ENCODE results near the gene ANKRD55. TPM values are rescaled to one million over a fixed set of nuclear protein-coding genes. Genes with fewer than 3 reads are reported as not detected.
"Not testable (repeated sequence)": the region's sequence is repeated elsewhere in the genome, so short reads cannot be mapped to it uniquely, and the experiment has no call there.

ANKRD55 gene
- total and polyA plus RNA-seq, 5 donors from 2014 or later: 4.1 to 9.0 (median 5.7) TPM

GRCh38 chr5:56273376-56273955 lies 40.3 kb upstream of the ANKRD55 start:
- H3K4me1 ChIP-seq (ENCODE audit: control insufficient read depth, insufficient read depth, low read length, poor library complexity, severe bottlenecking): peaks cover 10% of the 10 kb centered on the region
- Mint-ChIP-seq H3K4me1 (peaks cover 18 to 27% (median 22%) of the 10 kb centered on the region in 4 donors), H3K27ac (peak overlapping the region in 1 of 3 donors; percentile 53), H3K4me3 (no peak overlapping the region), H3K27me3 (no peaks in the 10 kb centered on the region), H3K9me3 (peaks cover 0 to 1% (median 0%) of the 10 kb centered on the region in 7 donors), H3K36me3 (no peaks in the 10 kb centered on the region)
- no peaks in the 10 kb centered on the region for H3K36me3 ChIP-seq (ENCODE audit: control insufficient read depth, insufficient read depth, low read length)
- DNase-seq: no peak
- H3K9me3 ChIP-seq (ENCODE audit: control insufficient read depth in 2 of 2, low read length in 2 of 2): no peaks in the 10 kb centered on the region
- no peaks in the 10 kb centered on the region for H3K27me3 ChIP-seq (ENCODE audit: control insufficient read depth, insufficient read depth, low read length)
- ATAC-seq (ENCODE audit: low read depth in 2 of 2): no peak
- no peak overlapping the region for H3K4me3 ChIP-seq (ENCODE audit: low read depth, low read length)
- H3K27ac ChIP-seq (ENCODE audit: insufficient read depth, low read length, poor library complexity, severe bottlenecking): no peak overlapping the region

- no peak overlapping the region for H3K27ac Mint-ChIP-seq
- no peaks in the 10 kb centered on the region for H3K9me3 ChIP-seq (ENCODE audit: control insufficient read depth in 2 of 2, low read length in 2 of 2)
- no peaks in the 10 kb centered on the region for H3K36me3 Mint-ChIP-seq
- no peaks in the 10 kb centered on the region for H3K27me3 ChIP-seq (ENCODE audit: control insufficient read depth, insufficient read depth, low read length)
- ATAC-seq (ENCODE audit: low read depth in 2 of 2): no peak
- no peak for DNase-seq
- H3K36me3 ChIP-seq (ENCODE audit: control insufficient read depth, insufficient read depth, low read length): no peaks in the 10 kb centered on the region
- H3K4me1 Mint-ChIP-seq: peaks cover 18 to 26% (median 21%) of the 10 kb centered on the region in 4 donors
- H3K4me1 ChIP-seq (ENCODE audit: control insufficient read depth, insufficient read depth, low read length, poor library complexity, severe bottlenecking): peaks cover 10% of the 10 kb centered on the region
- no peak overlapping the region for H3K27ac ChIP-seq (ENCODE audit: insufficient read depth, low read length, poor library complexity, severe bottlenecking)
- no peak overlapping the region for H3K4me3 Mint-ChIP-seq
- no peaks in the 10 kb centered on the region for H3K27me3 Mint-ChIP-seq
- H3K9me3 Mint-ChIP-seq: peaks cover 0 to 1% (median 0%) of the 10 kb centered on the region in 7 donors
- no peak overlapping the region for H3K4me3 ChIP-seq (ENCODE audit: low read depth, low read length)
Measured at GRCh38 chr5:56272765-56273164, 39.6 kb upstream of the ANKRD55 start.

GRCh38 chr5:56270568-56271392 lies 37.6 kb upstream of the ANKRD55 start:
- no peaks in the 10 kb centered on the region for H3K36me3 Mint-ChIP-seq

GRCh38 chr5:56270058-56270457 lies 36.9 kb upstream of the ANKRD55 start:
- DNase-seq: peak in 1 of 3 donors; percentile 18
- H3K4me3 Mint-ChIP-seq: no peak overlapping the region
- no peak overlapping the region for H3K4me3 ChIP-seq (ENCODE audit: low read depth, low read length)

More at GRCh38 chr5:56270568-56271392, 37.6 kb upstream of the ANKRD55 start:
- H3K27me3 ChIP-seq (ENCODE audit: control insufficient read depth, insufficient read depth, low read length): no peaks in the 10 kb centered on the region
- H3K27me3 Mint-ChIP-seq: peaks cover 5% of the 10 kb centered on the region
- H3K9me3 Mint-ChIP-seq: peaks cover 0 to 1% (median 0%) of the 10 kb centered on the region in 7 donors
- peak overlapping the region; percentile 52 for H3K4me3 ChIP-seq (ENCODE audit: low read depth, low read length)
- ATAC-seq (ENCODE audit: low read depth in 2 of 2) (peak; percentile 86 to 92), DNase-seq (peak; percentile 60 to 83 (median 74))
- no peak overlapping the region for H3K27ac ChIP-seq (ENCODE audit: insufficient read depth, low read length, poor library complexity, severe bottlenecking)
- H3K4me3 Mint-ChIP-seq: peak overlapping the region in 3 of 4 donors; percentile 24 to 77 (median 54)
- H3K4me1 ChIP-seq (ENCODE audit: control insufficient read depth, insufficient read depth, low read length, poor library complexity, severe bottlenecking): peaks cover 10% of the 10 kb centered on the region
- no peaks in the 10 kb centered on the region for H3K36me3 ChIP-seq (ENCODE audit: control insufficient read depth, insufficient read depth, low read length)
- H3K9me3 ChIP-seq (ENCODE audit: control insufficient read depth in 2 of 2, low read length in 2 of 2): no peaks in the 10 kb centered on the region
- H3K4me1 Mint-ChIP-seq: peaks cover 18 to 26% (median 19%) of the 10 kb centered on the region in 4 donors
- peak overlapping the region; percentile 73 to 90 (median 85) for H3K27ac Mint-ChIP-seq

GRCh38 chr5:56269216-56269927 lies 36.2 kb upstream of the ANKRD55 start:
- H3K36me3 ChIP-seq (ENCODE audit: control insufficient read depth, insufficient read depth, low read length): no peaks in the 10 kb centered on the region
- Mint-ChIP-seq H3K36me3 (no peaks in the 10 kb centered on the region), H3K4me3 (no peak overlapping the region), H3K4me1 (peaks cover 18 to 26% (median 20%) of the 10 kb centered on the region in 4 donors), H3K9me3 (peaks cover 0 to 1% (median 0%) of the 10 kb centered on the region in 7 donors), H3K27ac (peak overlapping the region in 2 of 3 donors; percentile 11 to 83), H3K27me3 (peaks cover 5% of the 10 kb centered on the region)
- ATAC-seq (ENCODE audit: low read depth in 2 of 2) (peak; percentile 26 to 33), DNase-seq (peak in 2 of 3 donors; percentile 32 to 57)
- peaks cover 10% of the 10 kb centered on the region for H3K4me1 ChIP-seq (ENCODE audit: control insufficient read depth, insufficient read depth, low read length, poor library complexity, severe bottlenecking)
- H3K27me3 ChIP-seq (ENCODE audit: control insufficient read depth, insufficient read depth, low read length): no peaks in the 10 kb centered on the region
- H3K4me3 ChIP-seq (ENCODE audit: low read depth, low read length): no peak overlapping the region
- H3K27ac ChIP-seq (ENCODE audit: insufficient read depth, low read length, poor library complexity, severe bottlenecking): no peak overlapping the region
- H3K9me3 ChIP-seq (ENCODE audit: control insufficient read depth in 2 of 2, low read length in 2 of 2): no peaks in the 10 kb centered on the region

More at GRCh38 chr5:56270058-56270457, 36.9 kb upstream of the ANKRD55 start:
- H3K27me3 Mint-ChIP-seq: peaks cover 5% of the 10 kb centered on the region
- Histone ChIP-seq H3K27ac (ENCODE audit: insufficient read depth, low read length, poor library complexity, severe bottlenecking) (no peak overlapping the region), H3K4me1 (ENCODE audit: control insufficient read depth, insufficient read depth, low read length, poor library complexity, severe bottlenecking) (peaks cover 10% of the 10 kb centered on the region), H3K27me3 (ENCODE audit: control insufficient read depth, insufficient read depth, low read length) (no peaks in the 10 kb centered on the region), H3K36me3 (ENCODE audit: control insufficient read depth, insufficient read depth, low read length) (no peaks in the 10 kb centered on the region), H3K9me3 (ENCODE audit: control insufficient read depth in 2 of 2, low read length in 2 of 2) (no peaks in the 10 kb centered on the region)
- peak overlapping the region in 1 of 3 donors; percentile 11 for H3K27ac Mint-ChIP-seq
- peaks cover 0 to 1% (median 0%) of the 10 kb centered on the region in 7 donors for H3K9me3 Mint-ChIP-seq
- ATAC-seq (ENCODE audit: low read depth in 2 of 2): no peak
- peaks cover 18 to 26% (median 19%) of the 10 kb centered on the region in 4 donors for H3K4me1 Mint-ChIP-seq
- H3K36me3 Mint-ChIP-seq: no peaks in the 10 kb centered on the region

- H3K4me3 ChIP-seq (ENCODE audit: low read depth, low read length); H3K27ac Mint-ChIP-seq; H3K9me3 ChIP-seq (ENCODE audit: control insufficient read depth in 2 of 2, low read length in 2 of 2); H3K9me3 Mint-ChIP-seq; DNase-seq; ATAC-seq (ENCODE audit: low read depth in 2 of 2); H3K36me3 Mint-ChIP-seq; H3K27me3 Mint-ChIP-seq; H3K36me3 ChIP-seq (ENCODE audit: control insufficient read depth, insufficient read depth, low read length); H3K27ac ChIP-seq (ENCODE audit: insufficient read depth, low read length, poor library complexity, severe bottlenecking); H3K4me3 Mint-ChIP-seq; H3K27me3 ChIP-seq (ENCODE audit: control insufficient read depth, insufficient read depth, low read length): not testable (repeated sequence)
- peaks cover 10% of the 10 kb centered on the region for H3K4me1 ChIP-seq (ENCODE audit: control insufficient read depth, insufficient read depth, low read length, poor library complexity, severe bottlenecking)
- peaks cover 18 to 26% (median 20%) of the 10 kb centered on the region in 4 donors for H3K4me1 Mint-ChIP-seq
Measured at GRCh38 chr5:56268707-56269106, 35.6 kb upstream of the ANKRD55 start.

- peaks cover 6% of the 10 kb centered on the region for H3K27me3 Mint-ChIP-seq
- ATAC-seq (ENCODE audit: low read depth in 2 of 2) (no peak), DNase-seq (no peak)
- Histone ChIP-seq H3K36me3 (ENCODE audit: control insufficient read depth, insufficient read depth, low read length) (no peaks in the 10 kb centered on the region), H3K27me3 (ENCODE audit: control insufficient read depth, insufficient read depth, low read length) (no peaks in the 10 kb centered on the region), H3K27ac (ENCODE audit: insufficient read depth, low read length, poor library complexity, severe bottlenecking) (no peak overlapping the region), H3K9me3 (ENCODE audit: control insufficient read depth in 2 of 2, low read length in 2 of 2) (no peaks in the 10 kb centered on the region), H3K4me1 (ENCODE audit: control insufficient read depth, insufficient read depth, low read length, poor library complexity, severe bottlenecking) (peaks cover 10% of the 10 kb centered on the region), H3K4me3 (ENCODE audit: low read depth, low read length) (no peak overlapping the region)
- no peak overlapping the region for H3K4me3 Mint-ChIP-seq
- no peak overlapping the region for H3K27ac Mint-ChIP-seq
- H3K4me1 Mint-ChIP-seq: peaks cover 15 to 20% (median 19%) of the 10 kb centered on the region in 4 donors
- H3K36me3 Mint-ChIP-seq: no peaks in the 10 kb centered on the region
- no peaks in the 10 kb centered on the region for H3K9me3 Mint-ChIP-seq
Measured at GRCh38 chr5:56267856-56268255, 34.7 kb upstream of the ANKRD55 start.

Data from CD4-positive, CD25-positive, alpha-beta regulatory T cell (primary cell).